Measurements from ENCODE around the gene CHRFAM7A. TPM values are rescaled to one million over a fixed set of nuclear protein-coding genes. Genes with fewer than 3 reads are reported as not detected.

CHRFAM7A gene
- 0.16 and 3.0 TPM in 2 replicates for total RNA-seq

DNA sequence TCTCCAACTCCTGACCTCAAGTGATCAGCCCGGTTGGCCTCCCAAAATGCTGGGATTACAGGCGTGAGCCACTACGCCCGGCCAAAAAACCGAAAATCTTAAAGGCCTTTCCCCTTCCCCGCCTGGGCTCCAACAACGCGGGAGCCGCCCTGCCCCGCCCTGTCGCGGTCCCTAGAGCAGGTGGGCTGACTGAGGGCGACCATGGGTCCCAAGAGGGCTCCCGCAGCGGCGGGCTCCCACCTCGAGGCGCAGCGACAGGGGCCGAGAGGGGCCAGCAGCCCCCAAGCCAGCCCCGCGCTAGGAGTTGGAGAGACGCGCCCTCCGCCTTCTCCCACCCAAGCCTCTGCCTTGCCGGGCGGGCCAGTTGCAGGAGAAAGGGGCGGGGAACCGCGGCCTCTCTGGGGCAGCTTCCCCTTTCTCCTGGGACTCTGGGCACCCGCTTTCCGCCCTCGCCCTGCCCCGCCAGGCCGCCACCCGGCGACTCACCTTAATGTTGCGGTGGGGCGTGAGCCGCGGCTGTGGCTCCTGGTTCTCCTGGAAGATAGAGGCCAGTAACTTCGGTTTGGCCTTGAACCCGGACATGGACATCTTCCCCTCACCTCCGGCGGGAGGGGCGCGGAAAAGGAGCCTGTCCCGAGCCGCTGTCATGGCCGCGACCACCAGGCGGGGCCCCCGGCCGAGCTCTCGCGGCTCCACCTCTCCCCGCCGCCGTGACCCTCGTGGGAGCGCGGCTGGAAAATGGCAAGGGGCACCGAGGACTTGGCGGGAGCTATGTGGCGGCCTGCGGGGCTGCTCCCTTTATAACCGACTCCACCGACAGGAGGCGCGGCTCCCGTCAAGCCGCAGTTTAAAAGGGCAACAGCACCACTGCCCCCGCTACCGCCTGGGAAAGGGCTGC lies at the start of gene CHRFAM7A:
Gene CHRFAM7A (minus strand): TSS at position 775 of the 898 bp plus-strand sequence. CDS start 10,189 bp downstream, outside the sequence.

DNA sequence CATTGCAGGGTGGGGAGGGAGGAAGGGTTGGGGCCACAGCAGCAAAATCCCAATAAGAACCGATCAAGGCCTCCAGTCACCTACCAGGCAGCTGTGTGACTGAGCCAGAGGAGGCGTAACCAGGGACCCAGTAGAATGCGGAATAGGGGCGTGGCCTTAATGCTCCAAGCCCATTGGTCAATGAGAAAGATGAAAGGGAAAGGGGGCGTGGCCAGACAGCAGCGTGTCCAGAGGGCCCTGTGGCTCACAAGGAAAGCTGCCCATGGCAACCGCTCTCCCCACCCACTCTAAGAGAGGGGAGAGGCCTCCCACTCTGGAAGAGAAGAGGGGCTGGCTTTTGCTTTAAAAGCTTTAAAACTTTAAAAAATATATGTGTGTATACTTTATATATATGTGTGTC lies 20.8 kb upstream of the CHRFAM7A start, which contains the start of gene GOLGA8R:
Gene GOLGA8R (minus strand): TSS at position 101 of the 400 bp plus-strand sequence. CDS start 98 bp downstream, at position 3.

Other genes with a start within 250 kb of the CHRFAM7A start
- 0.89 TPM in 1 of 2 replicates, not detected in the other for gene GOLGA8R, start 20.7 kb upstream of the CHRFAM7A start, total RNA-seq
- not detected in 2 replicates for gene GOLGA8Q, start 158.5 kb upstream of the CHRFAM7A start, total RNA-seq
- 0.25 and 0.49 TPM in 2 replicates for gene GOLGA8H, start 210.5 kb upstream of the CHRFAM7A start, total RNA-seq